ENCODE results near the gene CDPF1.

GRCh38 chr22:46201059-46201757 is 48.9 kb downstream of the CDPF1 start:
- no peak for TF ChIP-seq CTCF (conservative IDR thresholded peaks at IDR 0.05; ENCODE audit: low read depth in 2 of 2)
- TF ChIP-seq REST (IDR thresholded peaks at IDR 0.05; ENCODE audit: unreplicated experiment), result no peak
- TF ChIP-seq EZH2 (IDR thresholded peaks at IDR 0.05; ENCODE audit: low read depth, unreplicated experiment), result no peak
- TF ChIP-seq CREB1 (CRISPR knock-in tag; IDR thresholded peaks at IDR 0.05; ENCODE audit: low read depth), result no peak

Measured in GM23338 (cell line).